Mucosa of descending colon (tissue), 3 donors: ENCODE measurements around the gene RBM26. TPM values are rescaled to one million over a fixed set of nuclear protein-coding genes. Genes with fewer than 3 reads are reported as not detected.
A peak's percentile ranks its signal among the peaks of the same experiment; 100 is the strongest.

ENCODE experiments used
- ATAC-seq: fragments of 200-7000 bp; cut with Tn5 transposase; one replicate; pipeline ENCODE4 v1.9.1; 2020; ENCODE audit warnings: mild to moderate bottlenecking, moderate library complexity
- DNase-seq, 3 donors: peaks; one replicate each; pipeline ENCODE4 v3.0.0-alpha.2; 2020
- H3K36me3 ChIP-seq: fragments of 200-600 bp; one replicate; pipeline ENCODE4 v1.8.0; 2021; ENCODE audit warnings: low read depth, mild to moderate bottlenecking
- H3K4me1 ChIP-seq: fragments of 200-600 bp; one replicate; pipeline ENCODE4 v1.8.0; 2021; ENCODE audit warnings: low read depth, mild to moderate bottlenecking
- H3K4me3 ChIP-seq: fragments of 200-600 bp; one replicate; pipeline ENCODE4 v1.8.0; 2021; ENCODE audit warnings: mild to moderate bottlenecking
- H3K9me3 ChIP-seq: fragments of 200-600 bp; one replicate; pipeline ENCODE4 v1.8.0; 2021; ENCODE audit warnings: mild to moderate bottlenecking
- intact Hi-C, 2 donors: fragments of 100-400 bp; cut with DNase I in 1 of 2; cut with micrococcal nuclease in 1 of 2; formaldehyde crosslinking; loops; one replicate each; pipeline versions ENCODE4 v1.11.0 to v1.11.1; 2022; cut with DNase I, micrococcal nuclease
- total RNA-seq, 3 donors: library from RNA; stranded (reverse); fragmentation: NEBNext Ultra II Directional in 2 of 3; extraction: Animal tissue kit (Norgen Biotek cat#: 25700) in 2 of 3; gene quantifications; one replicate each; pipeline versions ENCODE4 v1.2.1 to v1.2.4, GENCODE V29; 2021 to 2023
- TF ChIP-seq, protein P1 (sequence below): fragments of 200-600 bp; IDR thresholded peaks from one replicate; pipeline ENCODE4 v1.8.0; 2022; ENCODE audit warnings: antibody characterized with exemption, mild to moderate bottlenecking
- donor health status: DM: no; HTN: no; CAD: no; lungs with moderate emphysema.
- donor health status: DM: no; HTN: no; CAD: no.
- donor health status: DM: no; HTN: yes; CAD: no.

The RBM26 gene
- total RNA-seq, 3 donors from 2014 or later: 34.0 to 42.8 (median 35.6) TPM

DNA sequence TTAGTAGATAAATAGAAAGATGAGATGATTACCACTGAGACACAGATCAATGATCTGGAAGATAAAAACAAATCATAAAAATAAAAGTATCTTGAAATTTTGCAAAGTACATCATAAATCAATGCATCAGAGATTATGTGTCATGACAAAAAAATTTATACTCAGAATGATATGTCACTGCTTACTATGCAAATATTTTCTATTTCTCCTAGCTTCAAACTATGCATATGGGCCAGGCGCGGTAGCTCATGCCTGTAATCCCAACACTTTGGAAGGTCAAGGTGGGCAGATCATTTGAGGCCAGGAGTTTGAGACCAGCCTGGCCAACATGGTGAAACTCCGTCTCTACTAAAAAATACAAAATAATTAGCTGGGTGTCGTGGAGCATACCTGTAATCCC lies 17.3 kb upstream of the RBM26 start:
- intact Hi-C loops: loop anchor here in 1 of 2 donors (5.0 kb wide), 1 partner anchor 119 kb away; no protein-coding TSS in a partner anchor
- no peaks in the 10 kb centered on the region for H3K9me3 ChIP-seq
- ATAC-seq: no peak
- no peaks in the 10 kb centered on the region for H3K36me3 ChIP-seq
- no peak overlapping the region for H3K4me3 ChIP-seq
- no peaks in the 10 kb centered on the region for H3K4me1 ChIP-seq
- TF ChIP-seq, protein P1, sequence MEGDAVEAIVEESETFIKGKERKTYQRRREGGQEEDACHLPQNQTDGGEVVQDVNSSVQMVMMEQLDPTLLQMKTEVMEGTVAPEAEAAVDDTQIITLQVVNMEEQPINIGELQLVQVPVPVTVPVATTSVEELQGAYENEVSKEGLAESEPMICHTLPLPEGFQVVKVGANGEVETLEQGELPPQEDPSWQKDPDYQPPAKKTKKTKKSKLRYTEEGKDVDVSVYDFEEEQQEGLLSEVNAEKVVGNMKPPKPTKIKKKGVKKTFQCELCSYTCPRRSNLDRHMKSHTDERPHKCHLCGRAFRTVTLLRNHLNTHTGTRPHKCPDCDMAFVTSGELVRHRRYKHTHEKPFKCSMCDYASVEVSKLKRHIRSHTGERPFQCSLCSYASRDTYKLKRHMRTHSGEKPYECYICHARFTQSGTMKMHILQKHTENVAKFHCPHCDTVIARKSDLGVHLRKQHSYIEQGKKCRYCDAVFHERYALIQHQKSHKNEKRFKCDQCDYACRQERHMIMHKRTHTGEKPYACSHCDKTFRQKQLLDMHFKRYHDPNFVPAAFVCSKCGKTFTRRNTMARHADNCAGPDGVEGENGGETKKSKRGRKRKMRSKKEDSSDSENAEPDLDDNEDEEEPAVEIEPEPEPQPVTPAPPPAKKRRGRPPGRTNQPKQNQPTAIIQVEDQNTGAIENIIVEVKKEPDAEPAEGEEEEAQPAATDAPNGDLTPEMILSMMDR: no peak
- DNase-seq: no peak

DNA sequence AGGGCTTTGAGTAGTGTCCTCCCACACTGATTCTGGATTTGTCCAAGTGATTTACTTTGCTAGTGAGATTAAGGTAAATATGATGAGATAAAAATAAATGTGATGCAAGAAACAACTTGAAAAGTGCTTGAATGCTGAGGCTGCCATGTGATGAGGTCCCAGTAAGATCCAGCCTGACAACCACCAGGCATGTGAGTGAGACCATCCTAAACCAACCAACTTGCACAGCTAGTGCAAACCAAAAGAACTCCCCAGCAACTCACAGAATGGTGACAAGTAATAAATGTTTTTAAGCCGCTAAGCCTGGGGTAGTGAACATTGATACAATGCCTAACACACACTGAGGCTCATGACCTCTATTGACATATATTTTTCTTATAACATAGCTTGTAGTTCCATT lies 13.3 kb upstream of the RBM26 start:
- TF ChIP-seq, protein P1: no peak
- Histone ChIP-seq H3K4me1 (no peaks in the 10 kb centered on the region), H3K9me3 (no peaks in the 10 kb centered on the region), H3K36me3 (no peaks in the 10 kb centered on the region), H3K4me3 (no peak overlapping the region)
- ATAC-seq: no peak
- no peak for DNase-seq
- intact Hi-C loops: no loop called here

DNA sequence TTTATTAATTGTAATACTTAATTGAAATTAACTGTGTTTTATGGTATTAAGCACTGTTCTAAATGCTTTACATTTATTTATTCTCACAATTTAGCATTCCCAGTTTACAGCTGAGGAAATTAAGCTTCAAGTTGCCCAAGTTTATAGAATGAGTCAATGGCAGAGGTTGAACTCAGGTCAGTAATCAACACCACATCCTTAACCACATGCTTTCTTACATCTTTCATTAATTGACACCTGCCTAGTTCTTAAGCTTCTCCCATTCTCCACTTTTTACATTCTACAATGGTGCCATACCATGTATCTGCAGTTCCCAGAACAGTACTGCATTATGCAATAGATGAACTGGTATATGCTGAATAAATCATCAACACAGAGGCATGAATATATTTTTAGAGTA lies 11.7 kb upstream of the RBM26 start:
- no peaks in the 10 kb centered on the region for H3K9me3 ChIP-seq
- no peak for DNase-seq
- no peak overlapping the region for H3K4me3 ChIP-seq
- intact Hi-C loops: no loop called here
- no peaks in the 10 kb centered on the region for H3K36me3 ChIP-seq
- TF ChIP-seq, protein P1: no peak
- no peak for ATAC-seq
- no peaks in the 10 kb centered on the region for H3K4me1 ChIP-seq

DNA sequence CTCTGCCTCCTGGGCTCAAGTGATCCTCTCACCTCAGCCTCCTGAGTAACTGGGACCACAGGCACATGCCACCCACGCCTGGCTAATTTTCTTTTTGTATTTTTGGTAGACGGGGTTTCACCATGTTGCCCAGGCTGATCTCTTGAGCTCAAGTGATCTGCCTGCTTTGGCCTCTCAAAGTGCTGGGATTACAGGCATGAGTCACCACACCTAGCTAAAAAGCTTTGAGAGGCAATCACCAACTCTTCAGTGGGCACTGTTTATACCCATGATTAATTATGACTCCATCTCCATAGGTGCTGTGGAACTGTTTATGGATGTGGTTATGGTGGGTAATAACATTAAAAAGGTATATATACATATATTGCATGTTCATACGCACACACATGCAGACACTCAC lies 7.5 kb upstream of the RBM26 start:
- TF ChIP-seq, protein P1: no peak
- no peaks in the 10 kb centered on the region for H3K9me3 ChIP-seq
- ATAC-seq (no peak), DNase-seq (no peak)
- intact Hi-C loops: no loop called here
- no peaks in the 10 kb centered on the region for H3K4me1 ChIP-seq
- H3K36me3 ChIP-seq: no peaks in the 10 kb centered on the region
- no peak overlapping the region for H3K4me3 ChIP-seq

DNA sequence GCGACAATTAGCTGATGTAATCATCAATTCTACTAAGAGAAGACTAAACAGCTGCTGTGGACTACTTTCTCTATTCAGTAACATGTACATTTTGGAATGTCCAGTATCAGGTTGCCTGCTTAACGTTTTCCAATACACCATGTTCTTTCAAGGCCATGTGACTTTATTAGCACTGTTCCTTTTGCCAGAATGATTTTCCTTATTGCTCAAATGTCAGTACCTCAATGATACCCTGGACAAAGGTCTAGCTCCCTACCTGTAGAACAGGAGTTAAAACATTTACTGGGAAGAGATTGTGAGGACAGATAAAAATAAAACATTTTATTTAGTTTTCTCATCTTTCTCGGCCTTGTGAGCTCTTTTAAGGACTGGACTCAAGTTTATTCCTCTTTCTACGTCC lies 3.8 kb upstream of the RBM26 start:
- Histone ChIP-seq H3K4me1 (peaks cover 12% of the 10 kb centered on the region), H3K36me3 (no peaks in the 10 kb centered on the region), H3K4me3 (no peak overlapping the region), H3K9me3 (no peaks in the 10 kb centered on the region)
- TF ChIP-seq, protein P1: no peak
- ATAC-seq (peak; percentile 67), DNase-seq (no peak)
- intact Hi-C loops: no loop called here

DNA sequence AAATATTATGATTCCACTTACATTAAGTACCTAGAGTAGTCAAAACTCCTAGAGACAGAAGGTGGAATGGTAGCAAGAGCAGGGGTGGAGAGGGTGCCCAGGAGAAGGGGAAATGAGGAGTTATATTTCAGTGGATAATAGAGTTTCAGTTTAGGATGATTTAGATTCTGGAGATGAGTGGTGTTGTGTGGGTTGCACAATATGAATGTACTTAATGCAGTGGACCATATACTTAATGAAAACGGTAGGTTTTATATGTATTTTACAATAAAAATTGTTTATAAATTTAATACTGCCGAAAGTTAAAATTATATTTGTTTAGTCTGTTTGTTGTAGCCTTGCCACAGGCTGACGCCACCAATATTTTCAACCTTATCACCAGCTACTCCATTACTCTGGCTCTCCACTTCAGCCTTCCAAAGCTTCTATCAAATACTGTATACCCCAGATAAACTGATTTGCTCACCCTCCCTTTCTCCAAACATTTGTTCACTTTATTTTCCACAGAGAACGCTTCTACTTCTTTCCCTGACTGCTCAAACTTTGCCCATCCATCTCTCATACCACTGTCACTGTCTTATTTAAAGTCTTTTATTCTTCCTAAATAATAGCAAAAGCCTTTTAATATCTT lies 1.4 kb upstream of the RBM26 start:
- no peak for DNase-seq
- Histone ChIP-seq H3K4me1 (peaks cover 35% of the 10 kb centered on the region), H3K36me3 (no peaks in the 10 kb centered on the region), H3K4me3 (no peak overlapping the region), H3K9me3 (no peaks in the 10 kb centered on the region)
- intact Hi-C loops: no loop called here
- TF ChIP-seq, protein P1: no peak
- ATAC-seq: no peak
